Activated T-cell treated with anti-CD3 and anti-CD28 coated beads for 48 hours (primary cell): ENCODE results near the gene ANKRD44.
"Not testable (repeated sequence)": the region's sequence is repeated elsewhere in the genome, so short reads cannot be mapped to it uniquely, and the experiment has no call there.

Experiments used
- DNase-seq: peaks from one replicate; pipeline ENCODE4 v3.0.0-alpha.2; 2020; ENCODE audit warnings: low read depth

Gene ANKRD44

GRCh38 chr2:197287596-197287932 is 23.0 kb downstream of the ANKRD44 start:
- DNase-seq, result not testable (repeated sequence)

GRCh38 chr2:197286805-197287595 is 23.6 kb downstream of the ANKRD44 start:
- DNase-seq, result no peak

- no peak for DNase-seq
These were observed 25.2 kb downstream of the ANKRD44 start for GRCh38 chr2:197285361-197285760.

- no peak for DNase-seq
These were observed 25.6 kb downstream of the ANKRD44 start for GRCh38 chr2:197284956-197285355.

GRCh38 chr2:197281421-197281820 is 29.2 kb downstream of the ANKRD44 start:
- no peak for DNase-seq

GRCh38 chr2:197280015-197280702 is 30.4 kb downstream of the ANKRD44 start:
- no peak for DNase-seq

- DNase-seq, result no peak
These were observed 31.5 kb downstream of the ANKRD44 start for GRCh38 chr2:197278799-197279763.

- no peak for DNase-seq
These were observed 32.8 kb downstream of the ANKRD44 start for GRCh38 chr2:197277794-197278193.

- DNase-seq, result no peak
These were observed 34.4 kb downstream of the ANKRD44 start for GRCh38 chr2:197276156-197276555.

GRCh38 chr2:197274937-197275336 is 35.6 kb downstream of the ANKRD44 start:
- no peak for DNase-seq

- no peak for DNase-seq
These were observed 36.2 kb downstream of the ANKRD44 start for GRCh38 chr2:197274349-197274748.

- DNase-seq, result no peak
These were observed 37.1 kb downstream of the ANKRD44 start for GRCh38 chr2:197273485-197273884.

GRCh38 chr2:197270601-197271000 is 40.0 kb downstream of the ANKRD44 start:
- no peak for DNase-seq

- DNase-seq, result no peak
These were observed 40.8 kb downstream of the ANKRD44 start for GRCh38 chr2:197269815-197270214.

GRCh38 chr2:197268786-197269584 is 41.6 kb downstream of the ANKRD44 start:
- DNase-seq, result no peak

- DNase-seq, result no peak
These were observed 44.1 kb downstream of the ANKRD44 start for GRCh38 chr2:197266477-197266876.

- DNase-seq, result no peak
These were observed 44.7 kb downstream of the ANKRD44 start for GRCh38 chr2:197265924-197266323.

- no peak for DNase-seq
These were observed 45.5 kb downstream of the ANKRD44 start for GRCh38 chr2:197265036-197265435.

- DNase-seq, result no peak
These were observed 46.2 kb downstream of the ANKRD44 start for GRCh38 chr2:197264332-197264731.

GRCh38 chr2:197263077-197263476 is 47.5 kb downstream of the ANKRD44 start:
- DNase-seq, result no peak

- DNase-seq, result no peak
These were observed 48.8 kb downstream of the ANKRD44 start for GRCh38 chr2:197261808-197262226.
